ENCODE results near the gene SLIT3. TPM values are rescaled to one million over a fixed set of nuclear protein-coding genes. Genes with fewer than 3 reads are reported as not detected.

Gene SLIT3
- total RNA-seq, 1 experiment from 2014 or later, result 0.92 TPM

- no peak for DNase-seq
- H3K18ac ChIP-seq (ENCODE audit: insufficient read length, low read depth, low read length), result no peak overlapping the region
- H3K4me2 ChIP-seq (ENCODE audit: insufficient read depth, insufficient read length, low read length), result no peak overlapping the region
- no peak overlapping the region for H3K4ac ChIP-seq (ENCODE audit: low read depth, low read length)
- H3K27ac ChIP-seq (ENCODE audit: insufficient read length, low read depth, low read length), result no peak overlapping the region
- H3T11ph ChIP-seq (ENCODE audit: low read length), result no peak overlapping the region
- no peak overlapping the region for H4K91ac ChIP-seq (ENCODE audit: insufficient read length, low read depth, low read length)
- H2BK20ac ChIP-seq (ENCODE audit: low read depth, low read length, poor library complexity, severe bottlenecking), result no peak overlapping the region
- WGBS (ENCODE audit: extremely low coverage, insufficient read length, low lambda C conversion rate), result no CpG with 5 or more reads among the region's 6 CpGs
- no peak overlapping the region for H2BK15ac ChIP-seq (ENCODE audit: low read depth, low read length)
- no peaks in the 10 kb centered on the region for H3K9me3 Mint-ChIP-seq
- no peak overlapping the region for H4K5ac ChIP-seq (ENCODE audit: insufficient read length, low read depth, low read length)
- no peaks in the 10 kb centered on the region for H3K9me3 ChIP-seq (ENCODE audit: control insufficient read depth, low read depth, low read length)
- H4K8ac ChIP-seq (replicated peaks; ENCODE audit: insufficient read length, low read depth, low read length), result no peak overlapping the region
- no peaks in the 10 kb centered on the region for H3K27me3 ChIP-seq (ENCODE audit: insufficient read depth, low read length)
- no peak overlapping the region; a peak in 1 of 7 replicates for H3K27ac Mint-ChIP-seq
- H3K79me2 ChIP-seq (ENCODE audit: insufficient read depth, low read length), result no peaks in the 10 kb centered on the region
- H3K23ac ChIP-seq (ENCODE audit: insufficient read length, low read depth, low read length), result no peak overlapping the region
- peaks cover 26% of the 10 kb centered on the region for H3K27me3 Mint-ChIP-seq (ENCODE audit: low read depth)
- no peaks in the 10 kb centered on the region for H4K20me1 ChIP-seq (ENCODE audit: control insufficient read depth, insufficient read depth, insufficient read length)
- no peaks in the 10 kb centered on the region for H3K23me2 ChIP-seq (ENCODE audit: insufficient read length, low read depth, low read length, poor library complexity, severe bottlenecking)
- H2BK12ac ChIP-seq (ENCODE audit: insufficient read length, low read depth, low read length), result no peak overlapping the region
- no peaks in the 10 kb centered on the region for H3K79me1 ChIP-seq (ENCODE audit: insufficient read depth, low read depth, low read length, poor library complexity, severe bottlenecking)
- H2AFZ ChIP-seq (ENCODE audit: low read length), result no peak overlapping the region
- no peak overlapping the region for H2AK5ac ChIP-seq (ENCODE audit: insufficient read length, low read length)
- no peaks in the 10 kb centered on the region for H3K36me3 Mint-ChIP-seq (ENCODE audit: insufficient read depth in 1 of 3, low read depth in 3 of 3)
- no peak overlapping the region for H3K14ac ChIP-seq (ENCODE audit: insufficient read depth, low read length)
- H3K4me3 Mint-ChIP-seq, result no peak overlapping the region
- no peaks in the 10 kb centered on the region; the same call in 1 of the 2 replicates for H3K4me1 ChIP-seq (ENCODE audit: insufficient read depth, low read length)
- H3K4me1 Mint-ChIP-seq, result peaks cover 11 to 13% of the 10 kb centered on the region in 2 experiments
- no peak overlapping the region for H2BK5ac ChIP-seq (ENCODE audit: insufficient read length, low read length)
- TF ChIP-seq CTCF (conservative IDR thresholded peaks at IDR 0.05), result no peak
- no peak overlapping the region for H3K9ac ChIP-seq (ENCODE audit: extremely low read depth, insufficient read length, low read length)
- H2BK120ac ChIP-seq (ENCODE audit: low read depth, low read length, poor library complexity, severe bottlenecking), result no peak overlapping the region
- H3K56ac ChIP-seq (ENCODE audit: insufficient read length, low read depth, low read length), result no peak overlapping the region
These were observed 17.1 kb downstream of the SLIT3 start for GRCh38 chr5:169283887-169284286.
